22Rv1 (cell line): ENCODE measurements around the gene SSR4.

Experiments used
- CTCF ChIP-seq: fragments of 450-650 bp; IDR thresholded peaks from 2 replicates; pipeline ENCODE4 v1.5.1; 2017; ENCODE audit warnings: mild to moderate bottlenecking
- ZFX ChIP-seq: fragments of 450-650 bp; IDR thresholded peaks from 2 replicates; pipeline ENCODE4 v1.6.1; 2017; ENCODE audit warnings: antibody characterized with exemption, borderline replicate concordance

GRCh38 chrX:153768311-153769157 is 25.9 kb upstream of the SSR4 start:
- TF ChIP-seq CTCF: no peak
- no peak for TF ChIP-seq ZFX
